ENCODE results near the gene RPS6KA2.
"Not testable (repeated sequence)": the region's sequence is repeated elsewhere in the genome, so short reads cannot be mapped to it uniquely, and the experiment has no call there.

The RPS6KA2 gene

DNA sequence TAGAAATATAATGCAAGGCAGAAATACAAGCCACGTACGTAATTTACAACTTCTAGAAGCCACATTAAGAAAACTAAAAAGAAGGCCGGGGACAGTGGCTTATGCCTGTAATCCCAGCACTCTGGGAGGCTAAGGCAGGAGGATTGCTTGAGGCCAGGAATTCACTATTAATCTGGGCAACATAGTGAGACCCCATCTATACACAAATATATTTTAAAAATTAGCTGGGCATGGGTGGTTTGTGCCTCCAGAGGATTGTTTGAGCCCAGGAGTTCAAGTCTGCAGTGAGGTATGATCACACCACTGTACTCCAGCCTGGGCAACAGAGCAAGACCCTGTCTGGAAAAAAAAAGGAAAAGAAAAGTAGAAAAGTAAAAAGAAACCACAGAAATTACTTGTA is 256.6 kb downstream of the RPS6KA2 start:
- Histone ChIP-seq H3K9me3 (ENCODE audit: control insufficient read depth in 5 of 5, low read length in 5 of 5) (no peaks in the 10 kb centered on the region), H3K36me3 (ENCODE audit: control insufficient read depth in 5 of 5, insufficient read depth in 5 of 5, low read length in 5 of 5) (peaks cover 0 to 12% (median 8%) of the 10 kb centered on the region in 5 donors), H3K27ac (ENCODE audit: low read depth, low read length) (no peak overlapping the region), H3K9ac (ENCODE audit: low read length in 5 of 5) (no peak overlapping the region), H3K27me3 (ENCODE audit: control insufficient read depth in 5 of 5, insufficient read depth in 4 of 5, low read length in 5 of 5) (no peaks in the 10 kb centered on the region), H3K4me1 (ENCODE audit: control insufficient read depth in 5 of 5, insufficient read depth in 5 of 5, low read length in 5 of 5) (peaks cover 0 to 6% (median 2%) of the 10 kb centered on the region in 5 donors), H3K4me3 (ENCODE audit: low read depth in 1 of 5, low read length in 5 of 5) (no peak overlapping the region)

DNA sequence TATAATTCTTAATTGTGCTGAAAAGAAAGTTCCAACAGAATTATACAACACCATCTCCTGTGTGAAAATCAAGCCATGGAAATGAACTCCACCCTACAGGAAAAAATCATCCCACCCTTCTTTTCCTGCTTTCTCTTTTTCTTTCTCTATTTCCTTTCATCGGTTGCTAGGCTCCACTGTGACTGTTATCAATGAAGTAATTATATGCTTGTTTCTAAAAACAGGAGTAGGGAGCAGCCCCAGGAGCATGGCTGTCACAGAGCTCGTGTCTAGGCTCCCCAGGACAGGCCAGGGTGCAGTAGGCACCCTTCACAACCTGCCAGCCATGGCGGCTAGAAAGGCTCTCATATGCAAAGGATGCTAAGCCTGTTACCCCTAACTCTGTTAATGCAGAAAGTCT is 257.3 kb downstream of the RPS6KA2 start:
- H3K9me3 ChIP-seq (ENCODE audit: control insufficient read depth in 5 of 5, low read length in 5 of 5): no peaks in the 10 kb centered on the region
- H3K9ac ChIP-seq (ENCODE audit: low read length in 5 of 5): no peak overlapping the region
- H3K27me3 ChIP-seq (ENCODE audit: control insufficient read depth in 5 of 5, insufficient read depth in 4 of 5, low read length in 5 of 5): no peaks in the 10 kb centered on the region
- no peak overlapping the region for H3K27ac ChIP-seq (ENCODE audit: low read depth, low read length)
- peaks cover 0 to 17% (median 11%) of the 10 kb centered on the region in 5 donors for H3K36me3 ChIP-seq (ENCODE audit: control insufficient read depth in 5 of 5, insufficient read depth in 5 of 5, low read length in 5 of 5)
- H3K4me1 ChIP-seq (ENCODE audit: control insufficient read depth in 5 of 5, insufficient read depth in 5 of 5, low read length in 5 of 5): peaks cover 0 to 13% (median 8%) of the 10 kb centered on the region in 5 donors
- H3K4me3 ChIP-seq (ENCODE audit: low read depth in 1 of 5, low read length in 5 of 5): no peak overlapping the region

GRCh38 chr6:166366921-166367320 is 260.1 kb downstream of the RPS6KA2 start:
- peaks cover 0 to 24% (median 14%) of the 10 kb centered on the region in 5 donors for H3K4me1 ChIP-seq (ENCODE audit: control insufficient read depth in 5 of 5, insufficient read depth in 5 of 5, low read length in 5 of 5)
- no peaks in the 10 kb centered on the region for H3K9me3 ChIP-seq (ENCODE audit: control insufficient read depth in 5 of 5, low read length in 5 of 5)
- H3K9ac ChIP-seq (ENCODE audit: low read length in 5 of 5): no peak overlapping the region
- no peak overlapping the region for H3K4me3 ChIP-seq (ENCODE audit: low read depth in 1 of 5, low read length in 5 of 5)
- peaks cover 14 to 35% (median 25%) of the 10 kb centered on the region in 5 donors for H3K36me3 ChIP-seq (ENCODE audit: control insufficient read depth in 5 of 5, insufficient read depth in 5 of 5, low read length in 5 of 5)
- H3K27me3 ChIP-seq (ENCODE audit: control insufficient read depth in 5 of 5, insufficient read depth in 4 of 5, low read length in 5 of 5): no peaks in the 10 kb centered on the region
- no peak overlapping the region for H3K27ac ChIP-seq (ENCODE audit: low read depth, low read length)

- Histone ChIP-seq H3K27ac (ENCODE audit: low read depth, low read length) (no peak overlapping the region), H3K36me3 (ENCODE audit: control insufficient read depth in 5 of 5, insufficient read depth in 5 of 5, low read length in 5 of 5) (peaks cover 14 to 35% (median 25%) of the 10 kb centered on the region in 5 donors), H3K4me3 (ENCODE audit: low read depth in 1 of 5, low read length in 5 of 5) (no peak overlapping the region), H3K4me1 (ENCODE audit: control insufficient read depth in 5 of 5, insufficient read depth in 5 of 5, low read length in 5 of 5) (peaks cover 0 to 27% (median 14%) of the 10 kb centered on the region in 5 donors), H3K9me3 (ENCODE audit: control insufficient read depth in 5 of 5, low read length in 5 of 5) (no peaks in the 10 kb centered on the region), H3K9ac (ENCODE audit: low read length in 5 of 5) (no peak overlapping the region), H3K27me3 (ENCODE audit: control insufficient read depth in 5 of 5, insufficient read depth in 4 of 5, low read length in 5 of 5) (no peaks in the 10 kb centered on the region)
Observed at GRCh38 chr6:166365806-166366205, 261.2 kb downstream of the RPS6KA2 start.

- Histone ChIP-seq H3K27me3 (ENCODE audit: control insufficient read depth in 5 of 5, insufficient read depth in 4 of 5, low read length in 5 of 5) (no peaks in the 10 kb centered on the region), H3K4me1 (ENCODE audit: control insufficient read depth in 5 of 5, insufficient read depth in 5 of 5, low read length in 5 of 5) (peaks cover 0 to 33% (median 18%) of the 10 kb centered on the region in 5 donors), H3K9ac (ENCODE audit: low read length in 5 of 5) (no peak overlapping the region), H3K36me3 (ENCODE audit: control insufficient read depth in 5 of 5, insufficient read depth in 5 of 5, low read length in 5 of 5) (peaks cover 14 to 35% (median 25%) of the 10 kb centered on the region in 5 donors), H3K27ac (ENCODE audit: low read depth, low read length) (no peak overlapping the region), H3K4me3 (ENCODE audit: low read depth in 1 of 5, low read length in 5 of 5) (no peak overlapping the region), H3K9me3 (ENCODE audit: control insufficient read depth in 5 of 5, low read length in 5 of 5) (no peaks in the 10 kb centered on the region)
Observed at GRCh38 chr6:166365221-166365620, 261.8 kb downstream of the RPS6KA2 start.

GRCh38 chr6:166364456-166364855 is 262.6 kb downstream of the RPS6KA2 start:
- H3K36me3 ChIP-seq (ENCODE audit: control insufficient read depth in 5 of 5, insufficient read depth in 5 of 5, low read length in 5 of 5): peaks cover 14 to 32% (median 24%) of the 10 kb centered on the region in 5 donors
- H3K27me3 ChIP-seq (ENCODE audit: control insufficient read depth in 5 of 5, insufficient read depth in 4 of 5, low read length in 5 of 5): no peaks in the 10 kb centered on the region
- H3K4me1 ChIP-seq (ENCODE audit: control insufficient read depth in 5 of 5, insufficient read depth in 5 of 5, low read length in 5 of 5): peaks cover 0 to 40% (median 20%) of the 10 kb centered on the region in 5 donors
- no peaks in the 10 kb centered on the region for H3K9me3 ChIP-seq (ENCODE audit: control insufficient read depth in 5 of 5, low read length in 5 of 5)
- H3K9ac ChIP-seq (ENCODE audit: low read length in 5 of 5): peak overlapping the region in 1 of 5 donors; percentile 41
- no peak overlapping the region for H3K27ac ChIP-seq (ENCODE audit: low read depth, low read length)
- H3K4me3 ChIP-seq (ENCODE audit: low read depth in 1 of 5, low read length in 5 of 5): no peak overlapping the region

GRCh38 chr6:166362427-166362826 is 264.6 kb downstream of the RPS6KA2 start:
- Histone ChIP-seq H3K4me1 (ENCODE audit: control insufficient read depth in 5 of 5, insufficient read depth in 5 of 5, low read length in 5 of 5) (peaks cover 0 to 40% (median 20%) of the 10 kb centered on the region in 5 donors), H3K36me3 (ENCODE audit: control insufficient read depth in 5 of 5, insufficient read depth in 5 of 5, low read length in 5 of 5) (peaks cover 14 to 27% (median 24%) of the 10 kb centered on the region in 5 donors)
- not testable (repeated sequence) for H3K4me3 ChIP-seq (ENCODE audit: low read depth in 1 of 5, low read length in 5 of 5); H3K9ac ChIP-seq (ENCODE audit: low read length in 5 of 5); H3K27ac ChIP-seq (ENCODE audit: low read depth, low read length); H3K9me3 ChIP-seq (ENCODE audit: control insufficient read depth in 5 of 5, low read length in 5 of 5); H3K27me3 ChIP-seq (ENCODE audit: control insufficient read depth in 5 of 5, insufficient read depth in 4 of 5, low read length in 5 of 5)

GRCh38 chr6:166361077-166361429 is 266.0 kb downstream of the RPS6KA2 start:
- Histone ChIP-seq H3K9ac (ENCODE audit: low read length in 5 of 5) (no peak overlapping the region), H3K4me1 (ENCODE audit: control insufficient read depth in 5 of 5, insufficient read depth in 5 of 5, low read length in 5 of 5) (peaks cover 0 to 34% (median 20%) of the 10 kb centered on the region in 5 donors), H3K9me3 (ENCODE audit: control insufficient read depth in 5 of 5, low read length in 5 of 5) (no peaks in the 10 kb centered on the region), H3K36me3 (ENCODE audit: control insufficient read depth in 5 of 5, insufficient read depth in 5 of 5, low read length in 5 of 5) (peaks cover 10 to 27% (median 20%) of the 10 kb centered on the region in 5 donors), H3K27ac (ENCODE audit: low read depth, low read length) (peak overlapping the region; percentile 87), H3K27me3 (ENCODE audit: control insufficient read depth in 5 of 5, insufficient read depth in 4 of 5, low read length in 5 of 5) (no peaks in the 10 kb centered on the region), H3K4me3 (ENCODE audit: low read depth in 1 of 5, low read length in 5 of 5) (peak overlapping the region in 1 of 5 donors; percentile 50)

DNA sequence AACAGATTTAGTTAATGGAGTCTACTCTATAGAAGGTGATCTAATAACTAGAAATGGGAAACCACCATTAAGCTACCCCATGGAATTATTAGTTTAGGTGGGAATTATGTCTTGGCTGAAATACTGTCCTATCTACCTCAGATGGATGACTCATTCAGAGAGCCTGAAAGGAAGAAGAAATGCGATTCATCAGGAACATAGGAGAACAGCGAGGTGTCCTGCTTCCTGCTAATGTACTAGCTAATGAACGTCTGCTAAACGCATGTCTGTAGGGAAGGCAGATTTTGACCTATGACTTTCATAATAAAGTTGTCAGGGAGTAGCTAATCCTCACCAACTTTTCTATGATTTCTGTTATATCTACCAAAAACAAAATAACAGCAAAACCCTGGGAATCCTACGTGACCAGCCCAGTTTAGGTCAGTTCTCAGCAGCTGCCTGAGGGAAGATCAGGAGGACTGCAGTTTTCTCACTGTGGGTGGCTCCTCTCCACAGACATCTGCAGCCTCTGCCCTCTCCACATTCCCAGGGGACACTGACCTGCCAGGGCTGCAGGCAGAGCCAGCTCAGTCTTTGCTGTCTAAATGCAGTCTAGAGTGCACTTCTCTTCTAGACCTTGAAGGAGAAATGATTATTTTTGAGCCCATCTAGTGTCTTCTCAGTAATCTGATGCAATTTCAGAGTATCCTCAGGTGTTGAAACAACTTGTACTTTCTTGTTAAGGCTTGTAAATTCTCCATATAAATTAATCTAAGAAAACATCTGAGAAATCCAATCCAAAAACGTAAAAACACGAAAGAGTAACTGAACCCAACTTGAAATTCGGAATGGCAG is 266.6 kb downstream of the RPS6KA2 start:
- Histone ChIP-seq H3K4me3 (ENCODE audit: low read depth in 1 of 5, low read length in 5 of 5) (peak overlapping the region in 1 of 5 donors; percentile 50), H3K27me3 (ENCODE audit: control insufficient read depth in 5 of 5, insufficient read depth in 4 of 5, low read length in 5 of 5) (no peaks in the 10 kb centered on the region), H3K27ac (ENCODE audit: low read depth, low read length) (peak overlapping the region; percentile 87), H3K36me3 (ENCODE audit: control insufficient read depth in 5 of 5, insufficient read depth in 5 of 5, low read length in 5 of 5) (peaks cover 9 to 27% (median 14%) of the 10 kb centered on the region in 5 donors), H3K4me1 (ENCODE audit: control insufficient read depth in 5 of 5, insufficient read depth in 5 of 5, low read length in 5 of 5) (peaks cover 0 to 33% (median 23%) of the 10 kb centered on the region in 5 donors), H3K9ac (ENCODE audit: low read length in 5 of 5) (peak overlapping the region in 3 of 5 donors; percentile 28 to 72 (median 65)), H3K9me3 (ENCODE audit: control insufficient read depth in 5 of 5, low read length in 5 of 5) (no peaks in the 10 kb centered on the region)
